PFSK-1 (cell line): ENCODE measurements around the gene TMEFF1.

Experiments used
- POLR2AphosphoS5 ChIP-seq: IDR thresholded peaks from 2 replicates; pipeline ENCODE4 v1.6.1; 2012; ENCODE audit warnings: low read depth, mild to moderate bottlenecking, control low read depth, low read length, moderate library complexity
- REST ChIP-seq, 2 experiments: IDR thresholded peaks; 2 replicates each; pipeline versions ENCODE4 v1.6.1 to v1.8.0; 2011 to 2012; ENCODE audit warnings: low read depth in 2 of 2, low read length in 2 of 2, control low read depth in 1 of 2, inconsistent platforms in 1 of 2, mild to moderate bottlenecking in 1 of 2, moderate library complexity in 1 of 2; ENCODE audit not compliant: insufficient read depth in 1 of 2
- SIN3A ChIP-seq: IDR thresholded peaks from 2 replicates; pipeline ENCODE4 v1.6.1; 2012; ENCODE audit warnings: mild to moderate bottlenecking, low read length, moderate library complexity, borderline replicate concordance; ENCODE audit not compliant: insufficient read depth
- TAF1 ChIP-seq: IDR thresholded peaks from 2 replicates; pipeline ENCODE4 v1.6.1; 2012; ENCODE audit warnings: low read length, control low read depth, borderline replicate concordance; ENCODE audit not compliant: insufficient read depth

GRCh38 chr9:100581661-100582060, 108.7 kb downstream of the TMEFF1 start:
- TF ChIP-seq REST (IDR thresholded peaks at IDR 0.05; ENCODE audit: insufficient read depth in 1 of 2, low read depth in 2 of 2, low read length in 2 of 2) (no peak), POLR2AphosphoS5 (no peak), TAF1 (no peak), SIN3A (no peak)
